Measurements from ENCODE around the gene ANK3. TPM values are rescaled to one million over a fixed set of nuclear protein-coding genes. Genes with fewer than 3 reads are reported as not detected.

Gene ANK3
- polyA plus RNA-seq, 4 donors = 9.9 to 81.4 (median 35.5) TPM

DNA sequence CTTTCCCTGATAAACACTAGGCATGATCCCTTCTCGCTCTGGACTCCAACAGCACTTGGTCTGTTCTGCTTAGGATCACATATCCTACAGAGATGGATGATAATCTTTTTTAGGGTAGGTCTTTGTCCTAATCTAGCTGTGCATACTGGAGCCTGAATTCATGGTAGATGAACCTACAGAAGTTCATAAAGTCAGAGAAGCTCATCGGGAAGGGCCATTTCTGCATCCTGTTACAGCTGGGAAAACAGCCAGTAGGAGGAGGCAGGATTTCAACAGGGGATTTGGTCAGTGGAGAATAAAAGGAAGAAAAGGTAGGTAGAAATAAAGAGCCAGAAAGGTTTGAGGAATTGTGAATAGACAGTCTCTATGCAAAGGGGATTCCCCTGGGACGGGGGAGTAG lies 101.4 kb downstream of the ANK3 start:
- H3K4me1 ChIP-seq (ENCODE audit: control insufficient read depth in 3 of 3, insufficient read depth in 2 of 3, low read depth in 1 of 3, low read length in 2 of 3) = no peaks in the 10 kb centered on the region
- no peak overlapping the region for H3K27ac ChIP-seq (ENCODE audit: low read depth in 1 of 3, low read length in 2 of 3)
- 74 to 89% (median 81%) methylated on average over 3 of the region's 3 CpGs for WGBS, 3 donors
- FAIRE-seq (no peak), DNase-seq (no peak)
- H3K4me3 ChIP-seq (ENCODE audit: low read depth in 1 of 3, low read length in 3 of 3) = no peak overlapping the region
- no peaks in the 10 kb centered on the region for H3K27me3 ChIP-seq (ENCODE audit: control insufficient read depth in 3 of 3, insufficient read depth in 3 of 3, low read length in 3 of 3)
- H3K36me3 ChIP-seq (ENCODE audit: control insufficient read depth in 3 of 3, insufficient read depth in 2 of 3, low read depth in 1 of 3, low read length in 3 of 3) = no peaks in the 10 kb centered on the region
- no peaks in the 10 kb centered on the region for H3K9me3 ChIP-seq (ENCODE audit: control insufficient read depth in 2 of 2, insufficient read depth in 1 of 2, low read depth in 1 of 2, low read length in 1 of 2)

DNA sequence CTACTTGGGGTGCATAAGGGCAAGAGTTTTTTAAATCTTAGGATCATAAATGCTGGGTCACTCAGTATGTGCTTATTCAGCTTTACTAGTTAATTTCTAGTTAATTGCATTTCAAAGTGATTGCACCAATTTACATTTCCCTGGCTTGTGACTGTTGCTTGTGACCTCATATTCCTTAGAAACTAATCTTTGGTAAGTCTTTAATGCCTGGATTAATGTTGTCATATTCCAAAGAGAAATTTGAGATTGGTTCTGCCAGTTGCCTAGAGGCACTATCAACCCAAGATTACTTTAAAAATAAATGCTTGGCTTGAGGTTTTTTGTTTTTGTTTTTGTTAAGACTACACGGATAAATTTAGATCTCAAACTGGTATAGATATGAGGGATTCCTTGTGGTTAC lies 103.1 kb downstream of the ANK3 start:
- Histone ChIP-seq H3K27ac (ENCODE audit: low read depth in 1 of 3, low read length in 2 of 3) (no peak overlapping the region), H3K4me1 (ENCODE audit: control insufficient read depth in 3 of 3, insufficient read depth in 2 of 3, low read depth in 1 of 3, low read length in 2 of 3) (no peaks in the 10 kb centered on the region), H3K27me3 (ENCODE audit: control insufficient read depth in 3 of 3, insufficient read depth in 3 of 3, low read length in 3 of 3) (no peaks in the 10 kb centered on the region), H3K36me3 (ENCODE audit: control insufficient read depth in 3 of 3, insufficient read depth in 2 of 3, low read depth in 1 of 3, low read length in 3 of 3) (no peaks in the 10 kb centered on the region), H3K4me3 (ENCODE audit: low read depth in 1 of 3, low read length in 3 of 3) (no peak overlapping the region), H3K9me3 (ENCODE audit: control insufficient read depth in 2 of 2, insufficient read depth in 1 of 2, low read depth in 1 of 2, low read length in 1 of 2) (no peaks in the 10 kb centered on the region)
- no peak for FAIRE-seq
- WGBS, 3 donors = 54 to 90% (median 67%) methylated on average over 1 of the region's 1 CpG
- no peak for DNase-seq

DNA sequence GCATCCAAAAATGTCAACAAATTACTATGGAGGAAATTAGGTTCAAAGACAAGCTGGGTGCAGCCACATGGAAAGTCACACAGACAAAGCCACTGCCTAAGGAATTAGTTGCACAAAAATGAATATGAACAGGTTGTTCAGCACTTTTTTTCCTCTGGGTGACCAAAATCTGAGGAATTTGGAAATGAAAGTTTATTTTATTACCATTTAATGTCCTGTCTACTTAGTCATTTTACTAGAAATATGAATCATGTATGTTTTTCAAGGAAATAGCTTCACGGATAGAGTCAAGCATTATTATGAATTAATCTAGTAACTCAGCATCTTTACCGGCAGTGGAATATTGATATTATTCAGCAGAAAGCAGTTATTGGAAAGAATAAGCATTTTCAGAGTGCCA lies 106.3 kb downstream of the ANK3 start:
- no peaks in the 10 kb centered on the region for H3K9me3 ChIP-seq (ENCODE audit: control insufficient read depth in 2 of 2, insufficient read depth in 1 of 2, low read depth in 1 of 2, low read length in 1 of 2)
- no peak overlapping the region for H3K27ac ChIP-seq (ENCODE audit: low read depth in 1 of 3, low read length in 2 of 3)
- FAIRE-seq (no peak), DNase-seq (no peak)
- H3K36me3 ChIP-seq (ENCODE audit: control insufficient read depth in 3 of 3, insufficient read depth in 2 of 3, low read depth in 1 of 3, low read length in 3 of 3) = peaks cover 0 to under 1% (median 0%) of the 10 kb centered on the region in 3 donors
- H3K27me3 ChIP-seq (ENCODE audit: control insufficient read depth in 3 of 3, insufficient read depth in 3 of 3, low read length in 3 of 3) = no peaks in the 10 kb centered on the region
- WGBS, 3 donors = 82 to 88% (median 85%) methylated on average over 2 of the region's 2 CpGs
- H3K4me1 ChIP-seq (ENCODE audit: control insufficient read depth in 3 of 3, insufficient read depth in 2 of 3, low read depth in 1 of 3, low read length in 2 of 3) = no peaks in the 10 kb centered on the region
- H3K4me3 ChIP-seq (ENCODE audit: low read depth in 1 of 3, low read length in 3 of 3) = no peak overlapping the region

DNA sequence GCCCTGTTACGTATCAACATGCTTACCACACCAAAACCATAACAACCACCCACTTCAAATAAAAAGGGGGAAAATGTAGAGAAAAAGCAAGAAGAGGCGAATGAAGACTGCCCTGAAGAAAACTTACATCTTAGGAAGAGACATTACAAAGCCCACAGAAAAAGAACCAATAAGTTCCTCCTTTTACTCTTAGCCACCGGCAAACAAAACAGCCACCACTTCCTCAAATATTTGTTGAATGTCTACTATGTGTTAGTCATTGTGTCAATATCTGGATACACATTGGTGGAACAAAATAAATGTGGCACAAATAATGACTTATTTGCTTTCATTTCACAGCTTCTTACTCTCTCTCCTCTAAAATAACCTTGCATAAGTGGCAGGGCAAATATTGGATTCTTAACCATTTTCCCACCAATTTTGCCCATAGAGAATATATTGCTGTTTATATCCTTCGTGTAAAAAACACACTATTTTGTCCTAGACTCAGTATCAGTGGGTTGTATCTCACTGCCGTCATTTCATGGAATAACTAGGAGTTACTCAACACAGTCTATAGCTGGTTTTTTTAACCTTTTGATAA lies 106.8 kb downstream of the ANK3 start:
- DNase-seq = peak in 1 of 2 donors; percentile 27
- FAIRE-seq = no peak
- Histone ChIP-seq H3K4me3 (ENCODE audit: low read depth in 1 of 3, low read length in 3 of 3) (no peak overlapping the region), H3K9me3 (ENCODE audit: control insufficient read depth in 2 of 2, insufficient read depth in 1 of 2, low read depth in 1 of 2, low read length in 1 of 2) (no peaks in the 10 kb centered on the region), H3K36me3 (ENCODE audit: control insufficient read depth in 3 of 3, insufficient read depth in 2 of 3, low read depth in 1 of 3, low read length in 3 of 3) (peaks cover 0 to 3% (median 0%) of the 10 kb centered on the region in 3 donors), H3K27me3 (ENCODE audit: control insufficient read depth in 3 of 3, insufficient read depth in 3 of 3, low read length in 3 of 3) (no peaks in the 10 kb centered on the region), H3K27ac (ENCODE audit: low read depth in 1 of 3, low read length in 2 of 3) (no peak overlapping the region), H3K4me1 (ENCODE audit: control insufficient read depth in 3 of 3, insufficient read depth in 2 of 3, low read depth in 1 of 3, low read length in 2 of 3) (no peaks in the 10 kb centered on the region)
- WGBS, 3 donors = 77 to 81% (median 78%) methylated on average over 5 of the region's 5 CpGs

DNA sequence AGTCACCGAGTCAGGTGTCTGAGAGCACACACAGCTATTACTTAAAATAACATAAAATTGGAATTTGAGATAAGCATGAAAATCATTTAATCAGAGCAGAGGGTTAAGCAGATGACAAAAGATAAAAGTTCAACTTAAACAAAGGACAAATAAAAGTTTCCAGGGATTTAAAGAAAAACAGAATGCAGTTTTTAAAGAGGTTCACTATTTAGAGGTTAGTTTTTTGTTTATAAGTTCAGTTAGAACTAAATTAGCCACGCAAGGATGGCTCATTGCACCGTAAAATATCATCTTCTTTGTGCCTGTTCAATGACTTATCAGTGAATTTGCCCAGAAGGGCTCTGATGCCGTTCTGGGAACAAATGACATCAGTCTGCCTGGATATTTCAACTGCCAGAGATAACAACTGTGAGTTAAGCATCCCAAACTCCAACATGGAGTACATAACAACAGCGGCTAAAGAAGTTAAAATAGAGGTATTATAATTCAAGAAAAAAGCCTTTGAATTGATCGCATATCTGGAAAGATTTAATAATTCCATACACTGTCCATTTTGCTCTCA lies 107.8 kb downstream of the ANK3 start:
- Histone ChIP-seq H3K4me3 (ENCODE audit: low read depth in 1 of 3, low read length in 3 of 3) (no peak overlapping the region), H3K27ac (ENCODE audit: low read depth in 1 of 3, low read length in 2 of 3) (no peak overlapping the region), H3K9me3 (ENCODE audit: control insufficient read depth in 2 of 2, insufficient read depth in 1 of 2, low read depth in 1 of 2, low read length in 1 of 2) (no peaks in the 10 kb centered on the region), H3K4me1 (ENCODE audit: control insufficient read depth in 3 of 3, insufficient read depth in 2 of 3, low read depth in 1 of 3, low read length in 2 of 3) (no peaks in the 10 kb centered on the region), H3K36me3 (ENCODE audit: control insufficient read depth in 3 of 3, insufficient read depth in 2 of 3, low read depth in 1 of 3, low read length in 3 of 3) (peaks cover 0 to 3% (median 0%) of the 10 kb centered on the region in 3 donors), H3K27me3 (ENCODE audit: control insufficient read depth in 3 of 3, insufficient read depth in 3 of 3, low read length in 3 of 3) (no peaks in the 10 kb centered on the region)
- WGBS, 3 donors = 76 to 88% (median 83%) methylated on average over 6 of the region's 6 CpGs
- FAIRE-seq = no peak
- no peak for DNase-seq

- 59 to 87% (median 77%) methylated on average over 1 of the region's 1 CpG for WGBS, 3 donors
- Histone ChIP-seq H3K4me1 (ENCODE audit: control insufficient read depth in 3 of 3, insufficient read depth in 2 of 3, low read depth in 1 of 3, low read length in 2 of 3) (no peaks in the 10 kb centered on the region), H3K4me3 (ENCODE audit: low read depth in 1 of 3, low read length in 3 of 3) (no peak overlapping the region), H3K27ac (ENCODE audit: low read depth in 1 of 3, low read length in 2 of 3) (no peak overlapping the region), H3K36me3 (ENCODE audit: control insufficient read depth in 3 of 3, insufficient read depth in 2 of 3, low read depth in 1 of 3, low read length in 3 of 3) (peaks cover 0 to 3% (median 0%) of the 10 kb centered on the region in 3 donors), H3K9me3 (ENCODE audit: control insufficient read depth in 2 of 2, insufficient read depth in 1 of 2, low read depth in 1 of 2, low read length in 1 of 2) (no peaks in the 10 kb centered on the region), H3K27me3 (ENCODE audit: control insufficient read depth in 3 of 3, insufficient read depth in 3 of 3, low read length in 3 of 3) (no peaks in the 10 kb centered on the region)
- DNase-seq (no peak), FAIRE-seq (no peak)
These were observed 108.3 kb downstream of the ANK3 start for GRCh38 chr10:60281331-60281730.

DNA sequence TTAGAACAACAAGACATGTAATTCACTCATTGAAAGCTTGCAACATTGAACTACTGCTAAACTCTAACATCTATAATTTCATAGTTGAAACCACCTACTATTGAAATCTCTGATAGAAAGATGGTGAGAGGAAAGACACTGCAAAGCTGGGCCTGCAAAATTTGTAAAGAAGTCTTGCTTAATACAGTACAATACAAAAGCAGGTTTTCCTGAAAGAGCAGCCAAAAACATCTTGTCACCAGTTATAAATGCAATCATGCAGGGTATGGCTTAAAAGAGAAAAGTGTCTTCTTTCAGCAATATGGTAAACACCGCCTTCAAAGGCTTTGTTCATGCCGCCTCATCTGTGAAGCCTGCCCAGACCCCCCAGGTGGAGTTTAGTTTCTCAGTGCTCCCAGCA lies 109.2 kb downstream of the ANK3 start:
- no peaks in the 10 kb centered on the region for H3K9me3 ChIP-seq (ENCODE audit: control insufficient read depth in 2 of 2, insufficient read depth in 1 of 2, low read depth in 1 of 2, low read length in 1 of 2)

GRCh38 chr10:60277656-60278055 lies 112.0 kb downstream of the ANK3 start:
- no peaks in the 10 kb centered on the region for H3K27me3 ChIP-seq (ENCODE audit: control insufficient read depth in 3 of 3, insufficient read depth in 3 of 3, low read length in 3 of 3)
- DNase-seq (no peak), FAIRE-seq (no peak)
- no peaks in the 10 kb centered on the region for H3K9me3 ChIP-seq (ENCODE audit: control insufficient read depth in 2 of 2, insufficient read depth in 1 of 2, low read depth in 1 of 2, low read length in 1 of 2)
- peaks cover 0 to 3% (median 0%) of the 10 kb centered on the region in 3 donors for H3K36me3 ChIP-seq (ENCODE audit: control insufficient read depth in 3 of 3, insufficient read depth in 2 of 3, low read depth in 1 of 3, low read length in 3 of 3)
- no peak overlapping the region for H3K4me3 ChIP-seq (ENCODE audit: low read depth in 1 of 3, low read length in 3 of 3)
- no peaks in the 10 kb centered on the region for H3K4me1 ChIP-seq (ENCODE audit: control insufficient read depth in 3 of 3, insufficient read depth in 2 of 3, low read depth in 1 of 3, low read length in 2 of 3)
- H3K27ac ChIP-seq (ENCODE audit: low read depth in 1 of 3, low read length in 2 of 3) = no peak overlapping the region
- WGBS, 3 donors = 82 to 93% (median 84%) methylated on average over 1 of the region's 1 CpG

More for the DNA sequence above, 109.2 kb downstream of the ANK3 start:
- 96 to 100% (median 100%) methylated on average over 2 of the region's 2 CpGs for WGBS, 3 donors
- Histone ChIP-seq H3K27me3 (ENCODE audit: control insufficient read depth in 3 of 3, insufficient read depth in 3 of 3, low read length in 3 of 3) (no peaks in the 10 kb centered on the region), H3K4me1 (ENCODE audit: control insufficient read depth in 3 of 3, insufficient read depth in 2 of 3, low read depth in 1 of 3, low read length in 2 of 3) (no peaks in the 10 kb centered on the region), H3K36me3 (ENCODE audit: control insufficient read depth in 3 of 3, insufficient read depth in 2 of 3, low read depth in 1 of 3, low read length in 3 of 3) (peaks cover 0 to 3% (median 0%) of the 10 kb centered on the region in 3 donors), H3K27ac (ENCODE audit: low read depth in 1 of 3, low read length in 2 of 3) (no peak overlapping the region), H3K4me3 (ENCODE audit: low read depth in 1 of 3, low read length in 3 of 3) (no peak overlapping the region)
- DNase-seq (no peak), FAIRE-seq (no peak)

- DNase-seq (no peak), FAIRE-seq (no peak)
- Histone ChIP-seq H3K27ac (ENCODE audit: low read depth in 1 of 3, low read length in 2 of 3) (no peak overlapping the region), H3K4me1 (ENCODE audit: control insufficient read depth in 3 of 3, insufficient read depth in 2 of 3, low read depth in 1 of 3, low read length in 2 of 3) (no peaks in the 10 kb centered on the region), H3K4me3 (ENCODE audit: low read depth in 1 of 3, low read length in 3 of 3) (no peak overlapping the region), H3K27me3 (ENCODE audit: control insufficient read depth in 3 of 3, insufficient read depth in 3 of 3, low read length in 3 of 3) (no peaks in the 10 kb centered on the region), H3K36me3 (ENCODE audit: control insufficient read depth in 3 of 3, insufficient read depth in 2 of 3, low read depth in 1 of 3, low read length in 3 of 3) (peaks cover 0 to 3% (median 0%) of the 10 kb centered on the region in 3 donors), H3K9me3 (ENCODE audit: control insufficient read depth in 2 of 2, insufficient read depth in 1 of 2, low read depth in 1 of 2, low read length in 1 of 2) (no peaks in the 10 kb centered on the region)
- 93 to 96% (median 96%) methylated on average over 2 of the region's 2 CpGs for WGBS, 3 donors
These were observed 113.4 kb downstream of the ANK3 start for GRCh38 chr10:60276232-60276631.

Measured in small intestine (tissue), 7 donors.